Measurements from ENCODE around the gene KPNA5.
"Not testable (repeated sequence)": the region's sequence is repeated elsewhere in the genome, so short reads cannot be mapped to it uniquely, and the experiment has no call there.

Gene KPNA5

GRCh38 chr6:116705917-116706316 lies 24.9 kb downstream of the KPNA5 start:
- no peak for DNase-seq

DNA sequence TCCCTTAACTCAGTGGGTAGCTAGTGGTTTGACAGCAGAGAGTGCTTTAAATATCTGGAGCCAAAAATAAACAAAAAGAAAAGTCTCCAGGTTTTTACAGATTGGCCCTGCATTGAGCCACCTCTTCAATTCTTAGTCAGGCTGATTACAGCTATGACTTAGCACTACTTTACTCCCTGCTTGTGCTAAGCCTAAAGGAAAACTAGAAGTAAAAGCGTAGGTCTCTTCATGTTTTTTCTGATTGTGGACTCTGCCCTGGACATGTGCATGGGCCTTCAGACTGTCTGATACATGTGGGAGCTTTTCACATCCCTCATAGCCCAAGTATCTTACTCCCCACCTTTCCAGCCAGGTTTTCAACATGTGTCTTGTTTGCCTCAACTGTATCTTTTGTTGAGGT lies 33.3 kb downstream of the KPNA5 start:
- DNase-seq = no peak

DNA sequence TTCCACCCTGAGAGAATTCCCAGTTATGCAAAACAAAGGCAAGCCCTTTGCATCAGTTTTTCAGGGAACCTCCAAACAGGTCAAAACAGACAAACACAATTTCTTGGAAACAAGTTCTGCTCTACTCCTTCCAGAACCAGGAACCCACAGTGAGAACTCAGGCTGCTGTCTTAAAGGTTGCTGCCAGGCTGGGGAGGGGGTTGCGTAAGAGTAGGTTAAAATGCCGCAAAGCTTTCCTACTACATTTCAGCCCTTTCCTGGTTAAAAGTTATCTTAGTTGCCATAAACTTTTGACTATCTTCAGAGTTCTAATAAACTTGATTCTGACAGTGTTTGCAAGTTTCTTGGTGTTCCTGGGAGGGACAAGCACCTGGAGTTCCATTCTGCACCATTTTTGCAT lies 33.8 kb downstream of the KPNA5 start:
- DNase-seq = no peak

GRCh38 chr6:116726947-116727346 lies 45.9 kb downstream of the KPNA5 start:
- DNase-seq = no peak

DNA sequence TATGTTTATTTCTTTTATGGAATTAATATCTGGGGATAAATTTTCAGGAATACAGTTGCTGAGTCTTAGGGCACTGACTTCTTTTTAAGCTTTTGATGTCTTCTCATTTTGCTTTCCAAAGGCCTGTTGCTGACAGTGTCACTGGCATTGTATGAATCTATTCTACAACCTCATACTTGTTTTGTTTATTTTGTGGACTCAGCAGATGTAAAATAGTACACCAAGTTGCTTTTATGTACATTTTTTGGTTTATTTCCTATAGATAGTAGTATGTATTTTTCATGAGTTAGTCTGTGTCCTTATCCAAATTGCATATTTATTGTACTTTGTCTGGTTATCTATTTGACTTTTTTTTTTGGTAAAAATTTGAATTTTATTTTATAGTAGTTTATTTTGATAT lies 49.5 kb downstream of the KPNA5 start:
- DNase-seq = no peak

GRCh38 chr6:116737004-116737403 lies 56.0 kb downstream of the KPNA5 start:
- no peak for DNase-seq

DNA sequence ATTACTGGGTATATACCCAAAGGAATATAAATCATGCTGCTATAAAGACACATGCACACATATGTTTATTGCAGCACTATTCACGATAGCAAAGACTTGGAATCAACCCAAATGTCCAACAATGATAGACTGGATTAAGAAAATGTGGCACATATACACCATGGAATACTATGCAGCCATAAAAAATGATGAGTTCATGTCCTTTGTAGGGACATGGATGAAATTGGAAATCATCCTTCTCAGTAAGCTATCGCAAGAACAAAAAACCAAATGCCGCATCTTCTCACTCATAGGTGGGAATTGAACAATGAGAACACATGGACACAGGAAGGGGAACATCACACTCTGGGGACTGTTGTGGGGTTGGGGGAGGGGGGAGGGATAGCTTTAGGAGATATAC lies 59.5 kb downstream of the KPNA5 start:
- DNase-seq = not testable (repeated sequence)

GRCh38 chr6:116741571-116741970 lies 60.6 kb downstream of the KPNA5 start:
- no peak for DNase-seq

GRCh38 chr6:116745176-116745575 lies 64.2 kb downstream of the KPNA5 start:
- no peak for DNase-seq

GRCh38 chr6:116761779-116762178 lies 80.8 kb downstream of the KPNA5 start:
- no peak for DNase-seq

DNA sequence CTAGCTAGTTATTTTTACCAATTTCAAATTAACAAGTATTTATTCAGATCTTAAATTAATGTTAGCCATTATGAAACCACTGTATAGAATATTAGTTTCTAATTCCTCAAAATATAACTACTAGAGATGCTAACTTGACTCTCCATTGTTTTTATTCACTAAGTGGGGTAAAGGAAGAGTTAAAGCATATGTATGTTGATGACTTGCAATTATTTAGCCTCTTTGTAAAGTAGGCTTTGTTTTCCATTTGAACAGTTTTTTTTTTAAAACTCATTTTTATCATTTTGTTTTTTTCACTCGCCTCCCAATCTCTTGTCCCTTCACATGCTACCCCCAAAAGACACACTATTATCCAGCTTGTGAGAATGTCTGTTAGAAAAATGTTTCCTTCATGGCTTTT lies 81.2 kb downstream of the KPNA5 start:
- no peak for DNase-seq

GRCh38 chr6:116763048-116763447 lies 82.0 kb downstream of the KPNA5 start:
- DNase-seq = no peak

GRCh38 chr6:116763906-116764628 lies 83.1 kb downstream of the KPNA5 start:
- no peak for DNase-seq

DNA sequence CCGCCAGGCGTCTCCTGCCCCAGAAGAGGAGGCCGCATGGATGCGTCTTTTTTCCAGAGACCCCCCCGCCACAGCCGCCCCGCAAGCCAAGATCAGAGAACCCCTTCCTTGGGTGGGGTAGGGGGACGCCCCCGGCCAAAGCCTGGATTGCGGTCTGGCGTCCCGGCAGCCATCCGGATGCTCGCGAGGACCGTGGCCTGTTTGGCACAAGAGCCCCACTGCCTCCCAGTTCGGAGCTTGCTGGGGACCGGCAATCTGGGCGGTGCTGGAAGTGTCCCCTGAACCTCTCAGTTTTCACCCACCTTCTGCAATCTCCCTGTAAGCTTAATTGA lies 83.6 kb downstream of the KPNA5 start:
- DNase-seq = no peak

GRCh38 chr6:116764961-116765841 lies 84.2 kb downstream of the KPNA5 start, which contains the start of gene FAM162B:
Gene FAM162B, minus strand, starts transcription at chr6:116765719. Its CDS starts 143 bp downstream, at chr6:116765576.
- DNase-seq = no peak

DNA sequence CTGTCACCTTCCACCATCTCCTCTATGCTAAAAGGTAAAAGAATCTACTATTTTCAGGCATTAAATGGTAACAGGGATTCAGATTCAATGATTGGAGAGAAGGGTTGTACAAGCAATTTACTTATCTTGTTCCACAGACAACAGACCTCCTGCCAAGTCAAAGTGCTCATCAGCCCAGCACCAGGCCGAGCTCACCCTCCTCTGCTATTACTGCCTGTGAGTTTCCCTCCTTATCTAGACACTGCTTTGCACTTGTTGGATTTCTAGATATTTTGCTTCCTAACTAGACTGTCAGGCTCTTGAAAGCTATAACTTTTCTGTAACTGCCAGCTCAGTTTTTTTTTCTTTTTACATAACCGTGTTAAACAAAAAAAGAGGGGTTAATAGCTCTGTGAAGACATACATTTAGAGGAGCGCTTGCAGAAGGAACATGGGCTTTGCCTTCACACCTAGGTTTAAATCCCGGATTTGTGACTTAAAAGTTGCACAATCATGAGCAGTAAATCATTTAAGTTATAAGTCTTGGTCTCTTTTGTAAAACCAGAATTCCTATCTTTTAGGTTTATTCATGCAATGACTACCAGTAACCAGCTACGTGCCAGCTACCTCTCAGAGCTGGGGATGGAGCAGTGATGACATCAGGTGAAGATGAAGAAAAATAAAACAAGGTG lies 85.6 kb downstream of the KPNA5 start:
- no peak for DNase-seq

GRCh38 chr6:116767715-116768114 lies 86.7 kb downstream of the KPNA5 start:
- DNase-seq = no peak

DNA sequence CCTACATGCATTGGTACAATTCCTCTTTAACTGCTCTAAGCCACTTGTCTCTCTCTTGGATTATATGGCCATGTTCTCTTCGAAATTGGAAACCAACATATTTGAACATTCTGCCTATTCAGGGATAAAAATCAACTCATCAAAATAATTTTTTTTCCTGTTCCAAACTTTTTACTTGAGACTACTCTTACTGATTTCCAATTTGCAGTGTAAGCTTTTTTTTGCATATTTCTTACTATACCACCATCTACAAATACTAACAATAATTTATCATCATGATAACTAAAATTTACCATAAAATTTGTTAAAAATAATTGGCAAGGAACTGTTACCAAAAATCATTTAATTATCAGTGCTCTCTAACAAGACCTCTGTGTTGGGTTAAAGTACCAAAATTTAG lies 91.4 kb downstream of the KPNA5 start:
- DNase-seq = no peak

- no peak for DNase-seq
These were observed 92.9 kb downstream of the KPNA5 start for GRCh38 chr6:116773886-116774285.

GRCh38 chr6:116779573-116780164 lies 98.7 kb downstream of the KPNA5 start:
- no peak for DNase-seq

DNA sequence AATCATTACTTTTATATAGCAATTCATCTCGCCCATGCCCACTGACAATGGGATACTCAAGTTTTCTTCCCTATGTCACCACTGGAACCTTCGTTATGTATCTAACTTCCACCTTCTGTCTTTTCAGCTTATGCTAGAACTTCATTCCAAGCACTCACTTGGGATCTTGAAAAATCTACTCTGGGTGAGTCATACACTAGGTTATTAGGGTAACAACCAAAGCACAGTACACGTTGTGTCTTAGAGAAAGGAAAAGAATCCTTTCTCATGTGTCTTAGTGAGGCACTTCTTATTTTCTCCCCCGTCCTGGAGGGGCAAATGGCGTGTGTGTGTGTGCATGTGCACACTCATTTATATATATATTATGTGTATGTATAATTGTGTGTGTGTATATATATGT lies 102.8 kb downstream of the KPNA5 start:
- no peak for DNase-seq
